Inferior parietal cortex (tissue), 1 donor: ENCODE measurements around the gene TMED7.

ENCODE experiments used
- DNase-seq: peaks from one replicate; pipeline ENCODE4 v3.0.0-alpha.2; 2016; ENCODE audit errors: extremely low spot score

Gene TMED7

GRCh38 chr5:115583474-115583873 lies 42.4 kb downstream of the TMED7 start:
- DNase-seq, result no peak

GRCh38 chr5:115580941-115581340 lies 44.9 kb downstream of the TMED7 start:
- DNase-seq, result no peak

- DNase-seq, result no peak
Observed at GRCh38 chr5:115579747-115580173, 46.1 kb downstream of the TMED7 start.

- DNase-seq, result peak; percentile 32
Observed at GRCh38 chr5:115579216-115579615, 46.6 kb downstream of the TMED7 start.

GRCh38 chr5:115578657-115579056 lies 47.2 kb downstream of the TMED7 start:
- DNase-seq, result no peak

- DNase-seq, result no peak
Observed at GRCh38 chr5:115577741-115578140, 48.1 kb downstream of the TMED7 start.

GRCh38 chr5:115577329-115577728 lies 48.5 kb downstream of the TMED7 start:
- no peak for DNase-seq

- DNase-seq, result no peak
Observed at GRCh38 chr5:115575167-115576070, 50.4 kb downstream of the TMED7 start.

GRCh38 chr5:115573133-115573532 lies 52.7 kb downstream of the TMED7 start:
- no peak for DNase-seq

- peak; percentile 89 for DNase-seq
Observed at GRCh38 chr5:115571441-115571878, 54.4 kb downstream of the TMED7 start.

- DNase-seq, result no peak
Observed at GRCh38 chr5:115568668-115569067, 57.2 kb downstream of the TMED7 start.

- DNase-seq, result no peak
Observed at GRCh38 chr5:115565233-115565632, 60.6 kb downstream of the TMED7 start.
